ENCODE data around the gene TMEM117.

TMEM117 gene

DNA sequence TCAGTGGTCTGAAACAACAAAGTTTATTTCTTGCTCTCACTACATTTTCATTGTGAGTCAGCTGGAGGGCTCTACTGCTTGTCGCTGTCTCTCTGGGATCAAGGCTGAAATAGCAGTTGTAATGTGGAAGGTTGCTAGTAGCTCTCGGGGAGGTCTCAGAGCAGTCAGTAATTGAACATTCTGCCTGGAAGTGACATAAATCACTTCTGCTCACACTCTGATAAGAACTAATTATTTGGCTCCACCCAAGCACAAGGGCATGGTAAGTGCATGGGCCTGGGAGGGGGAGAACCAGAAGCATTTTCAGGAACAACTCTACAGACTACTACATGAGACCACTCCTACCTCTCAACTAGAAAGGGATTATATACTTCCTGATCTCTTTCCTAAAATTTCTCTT is 128.2 kb downstream of the TMEM117 start:
- DNase-seq (ENCODE audit: low read depth in 2 of 2): no peak

DNA sequence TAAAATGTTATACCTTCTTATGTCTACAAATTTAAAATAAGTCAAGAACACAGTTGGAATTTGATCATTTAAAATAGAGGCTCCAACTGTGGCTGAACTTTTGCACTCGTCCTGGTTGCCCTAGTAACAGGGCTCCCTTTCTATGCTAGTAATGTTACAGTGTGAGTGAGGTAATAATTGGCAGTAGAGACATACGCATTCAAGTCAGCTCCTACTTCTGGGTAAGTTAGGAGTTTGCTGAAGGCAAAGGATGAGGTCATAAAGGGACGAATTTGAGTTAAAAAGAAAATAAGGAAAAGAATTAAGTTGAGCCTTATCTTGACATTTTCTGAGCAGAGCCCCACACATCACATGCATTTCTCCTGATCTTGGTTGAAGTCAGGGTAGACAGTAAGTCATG is 129.1 kb downstream of the TMEM117 start:
- DNase-seq (ENCODE audit: low read depth in 2 of 2): no peak

DNA sequence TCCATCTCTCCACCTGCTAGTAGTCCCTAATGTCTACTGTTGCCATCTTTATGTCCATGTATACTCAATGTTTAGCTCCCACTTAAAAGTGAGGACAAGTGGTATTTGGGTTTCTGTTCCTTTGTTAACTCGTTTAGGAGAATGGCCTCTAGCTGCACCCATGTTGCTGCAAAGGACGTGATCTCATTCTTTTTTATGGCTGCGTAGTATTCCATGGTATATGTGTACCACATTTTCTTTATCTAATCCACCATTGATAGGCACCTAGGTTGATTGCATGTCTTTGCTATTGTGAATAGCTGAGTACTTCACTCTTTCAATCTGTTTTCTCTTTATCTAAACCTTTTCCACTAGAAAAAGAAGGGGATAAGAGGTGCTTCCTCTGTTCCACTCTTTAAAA is 130.0 kb downstream of the TMEM117 start:
- no peak for DNase-seq (ENCODE audit: low read depth in 2 of 2)

GRCh38 chr12:43968736-43969135 is 132.9 kb downstream of the TMEM117 start:
- no peak for DNase-seq (ENCODE audit: low read depth in 2 of 2)

DNA sequence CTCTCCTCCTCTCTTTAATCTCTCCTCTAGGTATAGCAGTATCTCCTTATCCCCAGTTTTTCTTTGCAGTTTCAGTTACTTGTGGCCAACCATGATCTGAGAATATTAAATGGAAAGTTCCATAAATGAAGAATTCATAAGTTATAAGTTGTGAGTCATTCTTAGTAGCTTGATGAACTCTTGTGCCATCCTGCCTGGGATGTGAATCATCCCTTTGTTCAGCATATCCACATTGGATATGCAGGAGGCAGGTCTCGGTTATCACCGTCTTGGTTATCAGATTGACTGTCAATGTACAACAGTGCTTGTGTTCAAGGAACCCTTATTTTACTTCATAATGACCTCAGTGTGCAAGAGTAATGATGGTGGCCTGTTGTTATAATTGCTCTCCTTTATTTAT is 134.0 kb downstream of the TMEM117 start:
- DNase-seq (ENCODE audit: low read depth in 2 of 2): no peak

DNA sequence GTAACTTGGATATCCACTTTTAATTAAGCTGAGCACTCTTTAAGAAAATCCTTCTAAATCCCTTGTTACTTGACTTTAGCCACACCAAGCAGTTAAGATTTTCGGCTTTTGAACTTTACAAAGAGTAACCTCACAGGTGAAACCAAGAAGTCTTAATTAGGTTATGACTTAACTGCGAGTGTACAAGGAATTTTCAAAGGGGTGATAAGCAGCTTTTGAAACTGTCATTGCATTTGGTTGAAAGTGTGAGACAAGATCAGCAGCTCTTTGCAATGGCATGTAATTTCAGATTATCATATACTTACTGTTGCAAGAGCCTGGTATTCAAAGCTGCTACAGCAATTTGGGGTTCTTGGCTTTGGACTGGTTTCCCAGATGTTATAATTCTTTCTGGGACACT is 137.5 kb downstream of the TMEM117 start:
- DNase-seq (ENCODE audit: low read depth in 2 of 2): no peak

DNA sequence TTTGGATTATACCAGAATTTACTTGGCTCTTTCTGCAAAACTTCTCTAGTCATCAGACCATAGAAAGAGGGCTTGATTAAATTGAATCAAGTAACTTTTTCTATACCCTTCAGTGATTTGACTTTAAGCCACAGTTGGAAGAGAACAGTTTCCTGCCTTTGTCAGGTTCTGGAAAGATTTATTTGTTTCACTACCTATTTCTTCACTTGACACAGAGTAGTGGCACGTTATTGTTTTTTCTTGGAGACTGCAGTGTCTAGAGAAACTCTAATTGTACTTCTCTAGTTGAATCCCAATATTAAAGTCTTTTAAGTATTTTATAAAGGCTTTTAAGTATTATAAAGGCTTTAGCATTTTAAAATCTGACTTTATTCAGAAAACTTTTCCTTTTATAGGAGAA is 138.1 kb downstream of the TMEM117 start:
- DNase-seq (ENCODE audit: low read depth in 2 of 2): no peak

- DNase-seq (ENCODE audit: low read depth in 2 of 2): no peak
Observed at GRCh38 chr12:43976027-43976426, 140.1 kb downstream of the TMEM117 start.

DNA sequence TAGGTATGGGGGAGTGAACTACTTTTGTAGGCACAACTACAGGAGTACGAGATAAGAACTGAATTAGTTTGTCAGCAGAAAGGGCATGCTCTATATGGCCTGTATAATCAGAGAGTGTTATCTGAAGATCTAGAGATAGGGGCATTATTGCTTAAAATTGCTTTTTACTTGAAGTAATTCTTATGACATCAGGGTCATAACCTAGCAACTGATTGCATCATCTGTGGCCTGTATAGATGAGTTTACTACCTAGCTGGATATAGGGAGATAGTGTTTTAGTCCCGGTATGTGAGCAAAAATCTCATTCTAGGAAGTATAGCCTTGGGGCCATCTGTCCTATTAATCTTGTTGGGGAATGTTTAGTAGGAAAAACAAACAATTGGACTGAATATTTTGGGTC is 142.7 kb downstream of the TMEM117 start:
- DNase-seq (ENCODE audit: low read depth in 2 of 2): no peak

GRCh38 chr12:43979450-43979849 is 143.6 kb downstream of the TMEM117 start:
- DNase-seq (ENCODE audit: low read depth in 2 of 2): no peak

GRCh38 chr12:43980627-43981191 is 144.8 kb downstream of the TMEM117 start:
- DNase-seq (ENCODE audit: low read depth in 2 of 2): no peak

- no peak for DNase-seq (ENCODE audit: low read depth in 2 of 2)
Observed at GRCh38 chr12:43981726-43982125, 145.8 kb downstream of the TMEM117 start.

DNA sequence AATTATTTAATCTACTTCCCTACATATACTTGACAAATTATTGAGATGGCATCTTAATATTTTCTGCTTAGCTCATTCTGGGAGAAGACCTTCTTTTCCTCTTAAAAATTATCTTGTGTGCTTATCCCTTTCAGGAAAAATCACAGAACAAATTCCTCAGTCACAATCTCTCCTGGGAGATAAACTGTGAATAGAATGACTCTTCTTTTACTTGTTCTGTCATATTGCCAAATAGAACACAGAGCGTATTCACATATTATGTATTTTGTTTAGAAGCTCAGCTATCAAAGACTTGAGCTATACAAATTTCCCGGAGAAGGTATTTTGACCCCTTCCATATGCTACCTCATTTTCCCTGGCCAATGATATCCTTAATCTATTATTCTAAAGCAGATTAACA is 146.7 kb downstream of the TMEM117 start:
- DNase-seq (ENCODE audit: low read depth in 2 of 2): no peak

GRCh38 chr12:43988838-43989560 is 153.1 kb downstream of the TMEM117 start:
- no peak for DNase-seq (ENCODE audit: low read depth in 2 of 2)

- no peak for DNase-seq (ENCODE audit: low read depth in 2 of 2)
Observed at GRCh38 chr12:43992856-43993255, 157.0 kb downstream of the TMEM117 start.

GRCh38 chr12:44000309-44000952 is 164.6 kb downstream of the TMEM117 start:
- DNase-seq (ENCODE audit: low read depth in 2 of 2): no peak

GRCh38 chr12:44002607-44003006 is 166.7 kb downstream of the TMEM117 start:
- no peak for DNase-seq (ENCODE audit: low read depth in 2 of 2)

DNA sequence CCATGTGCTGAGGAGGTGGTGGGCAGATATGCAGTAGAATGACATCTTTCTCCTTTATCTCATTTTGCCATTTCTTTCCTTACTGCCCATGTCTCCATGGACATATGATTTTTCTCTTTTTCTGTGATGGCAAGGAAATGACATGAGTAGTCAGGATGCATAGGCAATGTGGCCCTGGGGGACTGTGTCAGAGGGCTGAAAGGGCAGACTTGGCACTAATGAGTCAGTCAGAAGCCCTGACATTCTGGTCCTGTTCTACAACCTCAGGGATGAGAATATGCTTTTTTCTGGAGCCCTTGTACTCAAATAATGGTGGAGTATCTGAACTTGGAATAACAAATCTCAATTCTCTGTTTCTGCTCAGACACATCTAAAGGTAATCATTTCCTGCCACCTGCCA is 167.8 kb downstream of the TMEM117 start:
- no peak for DNase-seq (ENCODE audit: low read depth in 2 of 2)

GRCh38 chr12:44015333-44015941 is 179.6 kb downstream of the TMEM117 start:
- DNase-seq (ENCODE audit: low read depth in 2 of 2): peak; percentile 11 to 12

DNA sequence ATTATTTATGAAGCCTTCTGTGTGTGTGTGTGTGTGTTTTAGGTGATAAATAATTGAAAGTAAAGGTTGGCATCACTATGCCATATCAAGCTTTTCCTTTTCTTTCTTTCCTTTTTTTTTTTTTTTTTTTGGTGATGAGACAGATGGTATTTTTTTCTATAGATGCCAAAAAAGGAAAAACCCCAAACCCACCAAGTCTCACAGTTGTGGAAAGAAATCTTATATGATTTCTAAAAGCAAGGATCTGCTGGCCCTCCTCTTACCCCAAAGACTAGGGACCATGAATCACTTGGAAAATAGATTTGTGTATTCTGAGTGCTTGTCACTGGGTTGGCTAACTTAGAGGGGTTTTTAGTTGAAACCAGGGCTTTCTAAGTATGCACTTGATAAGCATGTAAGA is 181.3 kb downstream of the TMEM117 start:
- no peak for DNase-seq (ENCODE audit: low read depth in 2 of 2)

- no peak for DNase-seq (ENCODE audit: low read depth in 2 of 2)
Observed at GRCh38 chr12:44019118-44019517, 183.2 kb downstream of the TMEM117 start.

GRCh38 chr12:44020555-44020954 is 184.7 kb downstream of the TMEM117 start:
- DNase-seq (ENCODE audit: low read depth in 2 of 2): no peak

DNA sequence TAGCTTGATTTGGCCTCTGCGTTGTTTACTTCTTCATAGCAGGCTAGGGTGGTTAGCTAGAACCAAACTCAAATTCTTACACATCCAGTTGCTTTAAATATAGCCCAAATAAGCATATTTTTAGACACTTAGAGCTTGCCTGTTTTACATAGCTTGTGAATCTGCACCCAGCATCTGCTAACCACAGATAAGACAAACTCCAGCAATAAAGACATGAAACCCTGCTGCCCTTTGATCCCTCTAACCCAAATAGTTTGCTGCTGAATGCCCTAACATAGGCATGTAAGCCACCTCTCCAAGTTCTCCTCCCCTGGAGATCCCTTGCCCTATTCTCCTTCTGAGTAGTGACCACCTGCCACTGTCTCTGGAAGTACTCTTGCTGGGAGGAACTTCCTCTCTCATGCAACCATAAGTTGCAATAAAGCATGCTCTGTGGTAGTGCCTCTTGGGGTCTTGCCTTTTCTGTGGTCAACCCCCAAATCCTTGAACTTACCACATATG is 185.6 kb downstream of the TMEM117 start:
- no peak for DNase-seq (ENCODE audit: low read depth in 2 of 2)
